GM15510 (cell line): ENCODE measurements around the gene PSME2.

ENCODE experiments used
- POLR2A ChIP-seq: IDR thresholded peaks from 3 replicates; pipeline ENCODE4 v1.6.1; 2011; ENCODE audit warnings: borderline replicate concordance; ENCODE audit not compliant: insufficient read length; ENCODE audit errors: extremely low read depth

The PSME2 gene

DNA sequence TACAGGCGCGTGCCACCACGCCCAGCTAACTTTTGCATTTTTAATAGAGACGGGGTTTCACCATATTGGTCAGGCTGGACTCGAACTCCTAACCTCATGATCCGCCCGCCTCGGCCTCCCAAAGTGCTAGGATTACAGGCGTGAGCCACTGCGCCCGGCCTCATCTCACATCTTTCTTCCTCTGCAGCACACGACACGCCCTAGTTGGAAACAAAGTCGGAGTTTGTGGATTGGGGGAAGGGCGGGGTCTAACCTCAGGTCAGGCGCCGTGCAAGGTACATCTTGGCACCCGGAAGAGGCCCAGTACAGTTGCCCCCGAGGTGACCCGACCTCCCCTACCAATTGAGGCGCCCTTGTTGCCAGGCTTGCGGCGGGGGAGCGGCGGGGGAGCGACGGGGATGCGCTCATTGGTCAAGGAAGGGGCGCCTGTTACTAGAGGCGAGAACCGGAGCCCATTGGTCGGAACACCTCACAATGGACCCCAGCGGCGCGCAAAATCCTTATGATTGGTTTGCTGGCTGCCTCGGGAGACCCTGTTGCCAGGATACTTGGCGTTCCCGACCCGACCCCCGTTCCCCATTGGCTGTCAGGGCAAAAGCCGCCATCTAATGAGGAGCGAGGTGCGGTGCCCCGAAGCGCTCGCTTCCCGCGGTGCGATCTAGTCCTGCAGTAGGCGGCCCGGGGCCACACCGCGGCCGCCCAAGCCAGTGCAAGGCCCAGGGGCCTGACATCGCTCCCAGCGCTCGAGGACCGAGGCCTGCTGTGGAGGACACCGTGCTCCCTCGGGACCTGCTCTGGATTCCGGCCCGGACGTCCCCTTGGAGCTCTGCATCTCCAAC, 25.2 kb upstream of the PSME2 start, which contains the start of gene REC8:
TSS of gene REC8 (plus strand) at position 659 of the 839 bp plus-strand sequence. CDS start 473 bp downstream, outside the sequence.
- peak; percentile 54 for TF ChIP-seq POLR2A

DNA sequence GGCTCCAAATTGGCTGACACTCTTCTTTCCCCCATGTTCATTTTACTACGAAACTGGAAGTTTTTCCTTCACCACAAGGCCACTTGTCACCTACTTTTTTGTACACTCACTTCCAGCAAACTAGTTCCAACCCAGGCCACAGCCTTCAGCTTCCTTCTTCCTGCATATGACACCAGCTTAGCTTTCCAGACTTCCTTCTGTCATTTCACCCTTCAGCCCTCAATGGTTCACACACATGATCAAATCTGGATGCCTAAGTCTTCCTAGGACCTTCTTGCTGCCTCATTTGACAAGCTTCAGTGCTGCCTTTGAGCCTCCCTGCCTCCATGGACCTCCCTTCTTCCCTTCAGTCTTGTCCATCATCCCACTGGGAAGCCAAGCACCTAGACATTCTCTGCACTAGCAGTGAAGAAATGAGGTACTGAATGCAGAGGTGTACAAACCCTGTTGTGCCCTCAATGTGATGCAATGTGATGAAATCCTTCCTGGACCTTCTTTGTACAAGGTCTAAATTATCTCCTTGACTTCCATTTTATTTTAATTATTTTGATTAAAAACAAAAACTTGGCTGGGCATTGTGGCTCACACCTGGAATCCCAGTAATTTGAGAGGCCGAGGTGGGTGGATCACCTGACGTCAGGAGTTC, 21.2 kb upstream of the PSME2 start:
- TF ChIP-seq POLR2A: no peak

DNA sequence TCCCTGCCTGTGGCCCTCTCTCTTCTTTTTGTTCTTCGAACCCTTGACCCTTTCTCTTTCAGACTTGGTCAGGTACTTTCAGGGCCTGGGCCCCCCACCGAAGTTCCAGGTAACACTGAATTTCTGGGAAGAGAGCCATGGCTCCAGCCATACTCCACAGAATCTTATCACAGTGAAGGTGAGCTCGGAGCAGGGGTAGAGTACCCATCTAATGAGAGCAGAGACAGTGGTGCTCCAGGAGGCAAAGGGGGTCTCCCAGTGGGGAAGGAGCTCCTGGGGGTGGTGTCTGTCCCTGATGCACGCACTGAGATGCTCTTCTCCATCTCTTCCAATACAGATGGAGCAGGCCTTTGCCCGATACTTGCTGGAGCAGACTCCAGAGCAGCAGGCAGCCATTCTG, 19.4 kb upstream of the PSME2 start:
- TF ChIP-seq POLR2A: no peak

DNA sequence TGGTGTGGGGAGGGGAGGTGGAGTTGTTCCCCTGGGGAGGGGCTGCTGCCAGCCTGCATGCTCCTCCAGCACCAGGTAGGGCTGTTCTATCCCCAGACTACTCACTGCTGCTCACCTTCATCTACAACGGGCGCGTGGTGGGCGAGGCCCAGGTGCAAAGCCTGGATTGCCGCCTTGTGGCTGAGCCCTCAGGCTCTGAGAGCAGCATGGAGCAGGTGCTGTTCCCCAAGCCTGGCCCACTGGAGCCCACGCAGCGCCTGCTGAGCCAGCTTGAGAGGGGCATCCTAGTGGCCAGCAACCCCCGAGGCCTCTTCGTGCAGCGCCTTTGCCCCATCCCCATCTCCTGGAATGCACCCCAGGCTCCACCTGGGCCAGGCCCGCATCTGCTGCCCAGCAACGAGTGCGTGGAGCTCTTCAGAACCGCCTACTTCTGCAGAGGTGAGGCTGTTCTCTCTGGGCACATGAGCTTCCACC, 18.1 kb upstream of the PSME2 start:
- no peak for TF ChIP-seq POLR2A

DNA sequence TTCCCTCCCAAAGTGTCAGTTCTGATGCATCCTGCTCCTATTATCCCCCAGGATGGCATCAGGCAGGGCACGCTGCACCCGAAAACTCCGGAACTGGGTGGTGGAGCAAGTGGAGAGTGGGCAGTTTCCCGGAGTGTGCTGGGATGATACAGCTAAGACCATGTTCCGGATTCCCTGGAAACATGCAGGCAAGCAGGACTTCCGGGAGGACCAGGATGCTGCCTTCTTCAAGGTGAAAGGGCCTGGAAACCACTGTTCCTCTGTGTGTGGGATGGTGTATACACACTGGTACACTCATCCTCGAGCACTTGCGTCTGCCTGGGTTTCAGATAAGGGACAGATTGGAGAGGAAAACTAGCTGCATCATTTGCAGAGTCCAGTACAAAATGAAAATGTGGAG, 15.7 kb upstream of the PSME2 start:
- no peak for TF ChIP-seq POLR2A

DNA sequence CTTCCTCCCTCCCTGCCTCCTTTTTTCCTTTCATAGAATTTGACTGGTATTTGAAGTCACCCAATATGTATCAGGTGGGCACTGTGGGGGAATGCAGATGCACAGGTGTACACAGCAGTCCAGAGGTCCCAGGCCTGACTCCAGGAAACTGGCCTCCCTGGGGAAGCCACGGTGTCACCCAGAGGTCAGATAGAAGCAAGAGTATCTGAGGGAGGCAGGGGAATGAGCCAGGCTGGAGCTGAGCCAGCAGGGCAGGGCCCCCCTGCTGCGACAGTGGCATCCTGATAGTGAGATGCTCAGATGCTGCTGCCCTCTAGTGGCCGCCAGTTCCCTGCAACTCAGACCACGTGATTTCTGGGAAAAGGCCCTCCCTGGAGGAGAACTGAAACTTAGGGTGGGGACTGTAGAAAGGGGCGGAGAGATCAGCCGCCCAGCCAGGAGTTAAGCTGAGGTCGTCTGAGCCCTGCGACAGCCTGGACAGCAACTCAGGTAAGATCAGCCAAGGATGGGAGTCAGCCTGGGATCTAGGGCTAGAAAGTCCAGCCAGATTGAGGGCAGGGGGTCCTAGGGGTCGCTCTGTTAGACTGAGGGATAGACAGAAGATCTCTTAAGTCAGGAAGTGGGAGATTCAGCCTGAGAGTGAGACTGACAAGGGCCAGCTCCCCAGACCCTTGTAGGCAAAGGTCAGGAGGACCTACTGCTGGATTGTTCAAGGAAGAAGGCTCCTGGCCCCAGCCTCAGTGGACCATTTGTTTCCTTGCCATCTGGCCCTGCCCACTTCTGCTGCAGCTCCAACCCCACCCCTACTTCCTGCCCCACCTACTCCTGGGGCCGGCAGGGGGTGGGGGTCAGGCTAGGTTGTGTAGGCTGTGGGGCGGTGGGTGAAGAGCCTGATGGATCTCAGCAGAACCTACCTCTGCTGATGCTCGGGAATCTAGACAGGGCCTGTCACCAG, 14.7 kb upstream of the PSME2 start, which contains the start of gene IRF9:
TSS of gene IRF9 (plus strand) at position 416 of the 955 bp plus-strand sequence. CDS start 880 bp downstream, outside the sequence.
- TF ChIP-seq POLR2A: peak; percentile 92

DNA sequence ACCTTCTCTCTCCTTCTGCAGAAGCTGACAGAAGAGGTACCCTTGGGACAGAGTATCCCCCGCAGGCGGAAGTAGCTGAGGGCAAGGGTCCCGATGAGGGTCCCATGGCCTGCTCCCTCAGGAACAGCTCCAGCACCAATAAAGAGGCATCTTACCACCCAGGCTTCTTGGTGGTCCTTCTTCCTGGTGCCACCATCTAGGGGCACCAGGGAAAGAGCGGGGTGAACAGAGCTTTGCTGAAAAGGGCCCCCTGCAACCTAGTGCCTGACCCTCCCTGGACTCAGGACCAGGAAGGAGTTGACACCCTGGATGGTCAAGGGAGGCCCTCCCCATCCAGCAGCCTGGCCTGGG, 14.1 kb upstream of the PSME2 start:
- TF ChIP-seq POLR2A: no peak

DNA sequence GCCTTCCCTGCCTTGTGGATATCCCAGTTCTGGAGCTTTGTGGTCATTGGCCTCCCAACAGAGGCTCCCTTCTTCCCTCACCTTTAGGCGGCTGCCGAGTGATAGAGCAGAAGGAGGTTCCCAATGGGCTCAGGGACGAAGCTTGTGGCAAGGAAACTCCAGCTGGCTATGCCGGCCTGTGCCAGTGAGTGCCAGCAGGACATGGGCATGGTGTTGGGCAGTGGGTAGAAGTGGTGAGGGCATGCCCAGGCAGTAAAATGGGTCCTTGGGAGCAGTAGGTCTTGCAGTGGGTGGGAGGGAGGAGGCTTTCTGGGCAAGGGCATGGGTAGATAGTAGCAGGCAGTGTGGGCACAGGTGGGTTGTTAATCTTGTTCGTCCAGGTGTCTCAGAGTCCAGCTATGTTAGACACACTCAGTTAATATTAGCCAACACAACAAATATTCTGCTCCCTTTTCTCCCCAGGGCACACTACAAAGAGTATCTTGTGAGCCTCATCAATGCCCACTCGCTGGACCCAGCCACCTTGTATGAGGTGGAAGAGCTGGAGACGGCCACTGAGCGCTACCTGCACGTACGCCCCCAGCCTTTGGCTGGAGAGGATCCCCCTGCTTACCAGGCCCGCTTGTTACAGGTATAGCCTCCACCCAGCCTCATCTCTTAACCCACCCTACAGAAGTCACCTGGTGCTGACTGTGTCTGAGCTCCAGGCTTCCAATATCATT, 13.5 kb upstream of the PSME2 start:
- peak; percentile 22 for TF ChIP-seq POLR2A

DNA sequence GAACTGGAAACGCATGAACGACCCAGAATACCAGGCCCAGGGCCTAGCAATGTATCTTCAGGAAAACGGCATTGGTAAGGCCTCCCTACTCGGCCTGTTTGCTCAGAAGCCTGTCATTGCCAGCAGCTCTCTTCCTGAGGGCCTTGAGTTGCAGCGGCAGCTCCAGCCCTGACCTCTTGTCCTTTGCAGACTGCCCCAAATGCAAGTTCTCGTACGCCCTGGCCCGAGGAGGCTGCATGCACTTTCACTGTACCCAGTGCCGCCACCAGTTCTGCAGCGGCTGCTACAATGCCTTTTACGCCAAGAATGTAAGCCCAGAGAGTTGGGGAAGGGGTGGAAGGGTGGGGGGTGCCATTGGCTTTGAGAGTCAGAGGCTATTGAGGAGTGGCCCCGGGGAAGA, 10.9 kb upstream of the PSME2 start:
- TF ChIP-seq POLR2A: no peak

DNA sequence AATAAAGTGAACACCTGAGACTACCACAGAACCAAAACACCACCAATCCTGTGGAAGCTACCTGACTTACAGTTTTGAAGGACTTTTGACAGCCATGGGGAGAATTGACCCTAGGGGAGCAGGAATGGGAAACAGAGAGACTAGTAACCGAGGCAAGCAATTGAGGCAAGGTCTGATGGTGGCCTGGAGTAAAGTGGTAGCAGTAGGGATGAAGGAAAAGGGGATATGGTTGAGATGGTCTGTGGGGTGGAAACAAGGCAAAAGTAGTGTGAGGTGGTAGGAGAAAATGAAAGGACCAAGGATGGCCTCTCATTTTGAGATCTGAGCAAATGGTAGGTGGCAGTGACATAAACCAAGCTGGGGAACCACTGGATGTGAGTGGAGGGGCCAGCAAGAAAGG, 10.4 kb upstream of the PSME2 start:
- no peak for TF ChIP-seq POLR2A

DNA sequence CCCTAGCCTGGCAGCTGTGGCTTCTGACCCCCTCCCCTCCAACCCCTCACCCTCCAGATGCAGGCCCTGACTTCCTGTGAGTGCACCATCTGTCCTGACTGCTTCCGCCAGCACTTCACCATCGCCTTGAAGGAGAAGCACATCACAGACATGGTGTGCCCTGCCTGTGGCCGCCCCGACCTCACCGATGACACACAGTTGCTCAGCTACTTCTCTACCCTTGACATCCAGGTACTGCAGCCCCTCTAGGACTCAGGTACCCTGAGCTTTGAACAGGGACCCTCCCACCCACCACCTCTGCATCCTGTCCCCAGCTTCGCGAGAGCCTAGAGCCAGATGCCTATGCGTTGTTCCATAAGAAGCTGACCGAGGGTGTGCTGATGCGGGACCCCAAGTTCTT, 8.7 kb upstream of the PSME2 start:
- TF ChIP-seq POLR2A: no peak

DNA sequence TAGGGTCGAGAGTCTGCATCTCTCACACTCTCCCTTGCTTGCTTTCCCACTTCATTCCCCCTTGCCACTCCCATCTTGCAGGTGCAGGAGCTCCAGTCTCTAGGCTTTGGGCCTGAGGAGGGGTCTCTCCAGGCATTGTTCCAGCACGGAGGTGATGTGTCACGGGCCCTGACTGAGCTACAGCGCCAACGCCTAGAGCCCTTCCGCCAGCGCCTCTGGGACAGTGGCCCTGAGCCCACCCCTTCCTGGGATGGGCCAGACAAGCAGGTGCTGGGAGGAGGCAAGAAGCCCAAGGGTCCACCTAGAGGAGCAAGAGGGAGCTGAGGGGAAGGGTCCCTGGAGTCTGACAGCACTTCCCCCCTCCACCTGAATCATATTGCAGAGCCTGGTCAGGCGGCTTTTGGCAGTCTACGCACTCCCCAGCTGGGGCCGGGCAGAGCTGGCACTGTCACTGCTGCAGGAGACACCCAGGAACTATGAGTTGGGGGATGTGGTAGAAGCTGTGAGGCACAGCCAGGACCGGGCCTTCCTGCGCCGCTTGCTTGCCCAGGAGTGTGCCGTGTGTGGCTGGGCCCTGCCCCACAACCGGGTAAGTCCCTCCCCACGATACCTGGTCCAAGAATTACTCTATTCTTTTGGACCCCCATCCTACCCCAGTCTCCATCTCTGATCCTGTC, 5.1 kb upstream of the PSME2 start:
- TF ChIP-seq POLR2A: no peak

DNA sequence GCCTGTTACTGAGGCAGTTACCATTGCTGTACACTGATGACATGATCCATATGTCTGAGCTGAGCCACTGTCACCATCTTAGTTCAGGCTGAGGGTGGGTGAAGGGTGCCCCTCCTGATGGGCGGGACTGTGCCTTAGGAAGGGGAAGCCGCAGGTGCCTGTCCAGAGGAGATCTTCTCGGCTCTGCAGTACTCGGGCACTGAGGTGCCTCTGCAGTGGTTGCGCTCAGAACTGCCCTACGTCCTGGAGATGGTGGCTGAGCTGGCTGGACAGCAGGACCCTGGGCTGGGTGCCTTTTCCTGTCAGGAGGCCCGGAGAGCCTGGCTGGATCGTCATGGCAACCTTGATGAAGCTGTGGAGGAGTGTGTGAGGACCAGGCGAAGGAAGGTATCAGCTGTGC, 4.6 kb upstream of the PSME2 start:
- no peak for TF ChIP-seq POLR2A

DNA sequence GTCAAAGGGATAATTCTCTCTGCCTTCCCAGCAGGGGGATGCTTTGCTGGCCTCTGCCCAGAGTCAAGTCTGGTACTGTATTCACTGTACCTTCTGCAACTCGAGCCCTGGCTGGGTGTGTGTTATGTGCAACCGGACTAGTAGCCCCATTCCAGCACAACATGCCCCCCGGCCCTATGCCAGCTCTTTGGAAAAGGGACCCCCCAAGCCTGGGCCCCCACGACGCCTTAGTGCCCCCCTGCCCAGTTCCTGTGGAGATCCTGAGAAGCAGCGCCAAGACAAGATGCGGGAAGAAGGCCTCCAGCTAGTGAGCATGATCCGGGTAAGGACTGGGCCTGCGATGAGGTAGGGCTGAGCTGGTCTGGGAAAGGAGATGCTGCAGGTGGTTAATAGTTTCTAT, 4.2 kb upstream of the PSME2 start:
- TF ChIP-seq POLR2A: no peak

DNA sequence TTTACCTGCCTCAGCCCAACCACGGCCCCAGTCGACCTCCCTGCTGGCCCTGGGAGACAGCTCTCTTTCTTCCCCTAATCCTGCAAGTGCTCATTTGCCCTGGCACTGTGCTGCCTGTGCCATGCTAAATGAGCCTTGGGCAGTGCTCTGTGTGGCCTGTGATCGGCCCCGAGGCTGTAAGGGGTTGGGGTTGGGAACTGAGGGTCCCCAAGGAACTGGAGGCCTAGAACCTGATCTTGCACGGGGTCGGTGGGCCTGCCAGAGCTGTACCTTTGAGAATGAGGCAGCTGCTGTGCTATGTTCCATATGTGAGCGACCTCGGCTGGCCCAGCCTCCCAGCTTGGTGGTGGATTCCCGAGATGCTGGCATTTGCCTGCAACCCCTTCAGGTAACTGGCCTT, 3.7 kb upstream of the PSME2 start:
- TF ChIP-seq POLR2A: no peak
